HepG2 (cell line): Measurements from ENCODE around the gene MRPS5. TPM values are rescaled to one million over a fixed set of nuclear protein-coding genes. Genes with fewer than 3 reads are reported as not detected.

Experiments used
- BRCA1 ChIP-seq: sonication (generic); formaldehyde crosslinking; IDR thresholded peaks from 2 replicates; pipeline ENCODE4 v1.4.0; 2020; ENCODE audit warnings: missing genetic modification reagents
- CAMTA2 ChIP-seq: sonication (generic); formaldehyde crosslinking; IDR thresholded peaks from 2 replicates; pipeline ENCODE4 v1.4.0; 2020; ENCODE audit warnings: mild to moderate bottlenecking, missing genetic modification reagents, borderline replicate concordance
- CSRNP1 ChIP-seq: sonication (generic); formaldehyde crosslinking; IDR thresholded peaks from 2 replicates; pipeline ENCODE4 v1.8.1; 2023; ENCODE audit warnings: mild to moderate bottlenecking, missing genetic modification reagents
- HDAC6 ChIP-seq: fragments of 200-600 bp; sonication (generic); IDR thresholded peaks from 2 replicates; pipeline ENCODE4 v1.7.0; 2017; ENCODE audit warnings: mild to moderate bottlenecking, antibody characterized with exemption, low read length, low read depth
- HNRNPL ChIP-seq: fragments of 200-400 bp; formaldehyde crosslinking; IDR thresholded peaks from 2 replicates; pipeline ENCODE4 v1.6.1; 2017; ENCODE audit warnings: mild to moderate bottlenecking, low read depth, low read length
- MED1 ChIP-seq: sonication (generic); formaldehyde crosslinking; IDR thresholded peaks from 2 replicates; pipeline ENCODE4 v1.4.0; 2020; ENCODE audit warnings: missing genetic modification reagents
- NFYC ChIP-seq: IDR thresholded peaks from 2 replicates; pipeline ENCODE4 v1.6.1; 2016; ENCODE audit warnings: missing genetic modification reagents, missing compliant biosample characterization
- U2AF1 ChIP-seq: fragments of 200-400 bp; formaldehyde crosslinking; optimal IDR thresholded peaks from 2 replicates; pipeline ENCODE3; 2017; ENCODE audit warnings: mild to moderate bottlenecking, low read depth, low read length
- ZEB1 ChIP-seq: IDR thresholded peaks from 2 replicates; pipeline ENCODE4 v1.6.1; 2012; ENCODE audit warnings: mild to moderate bottlenecking, low read depth, inconsistent platforms; ENCODE audit not compliant: insufficient replicate concordance
- ZFP41 ChIP-seq: sonication (generic); formaldehyde crosslinking; IDR thresholded peaks from 2 replicates; pipeline ENCODE4 v1.4.0; 2020; ENCODE audit warnings: mild to moderate bottlenecking, missing genetic modification reagents, borderline replicate concordance
- ZNF20 ChIP-seq: sonication (generic); formaldehyde crosslinking; IDR thresholded peaks from 2 replicates; pipeline ENCODE4 v1.4.0; 2020; ENCODE audit warnings: mild to moderate bottlenecking, moderate library complexity, missing genetic modification reagents
- ZNF567 ChIP-seq: sonication (generic); formaldehyde crosslinking; IDR thresholded peaks from 2 replicates; pipeline ENCODE4 v1.8.1; 2023; ENCODE audit warnings: mild to moderate bottlenecking, missing genetic modification reagents, borderline replicate concordance
- ZNF678 ChIP-seq: sonication (generic); formaldehyde crosslinking; IDR thresholded peaks from 2 replicates; pipeline ENCODE4 v1.4.0; 2020; ENCODE audit warnings: mild to moderate bottlenecking, missing genetic modification reagents
- ZNF746 ChIP-seq: sonication (generic); formaldehyde crosslinking; IDR thresholded peaks from 2 replicates; pipeline ENCODE4 v1.8.0; 2022; ENCODE audit warnings: mild to moderate bottlenecking, missing genetic modification reagents
- ZSCAN31 ChIP-seq: sonication (generic); formaldehyde crosslinking; IDR thresholded peaks from 2 replicates; pipeline ENCODE4 v1.5.0; 2020; ENCODE audit warnings: low read depth, mild to moderate bottlenecking, missing genetic modification reagents
- polyA plus RNA-seq, 8 experiments: library from polyadenylated mRNA; depleted of rRNA in 3 of 8; stranded (reverse) in 7 of 8; unstranded in 1 of 8; fragments of >200 nt; fragmentation: Illumina TruSeq in 4 of 8; extraction: Trizol in 4 of 8; gene quantifications; 2 replicates each; pipeline versions ENCODE4 v1.2.1 to v1.2.3, GENCODE V29; 2011 to 2016; ENCODE audit warnings: low read depth in 4 of 8, missing spikeins in 1 of 8, mixed read lengths in 1 of 8; ENCODE audit not compliant: insufficient read depth in 1 of 8
- total RNA-seq, 5 experiments: library from RNA; depleted of rRNA; stranded (reverse); fragments of >200 nt; fragmentation: Illumina TruSeq; extraction: Trizol; gene quantifications; 2 replicates each; pipeline ENCODE4 v1.2.3, GENCODE V29; 2016; ENCODE audit warnings: low read depth in 1 of 5
- TF ChIP-seq, protein P1 (sequence below): sonication (generic); formaldehyde crosslinking; IDR thresholded peaks from 2 replicates; pipeline ENCODE4 v1.9.0; 2021; ENCODE audit warnings: missing genetic modification reagents, borderline replicate concordance
- TF ChIP-seq, protein P2 (sequence below): fragments of 450-650 bp; IDR thresholded peaks from 2 replicates; pipeline ENCODE4 v1.6.1; 2017; ENCODE audit warnings: mild to moderate bottlenecking
- TF ChIP-seq, protein P3 (sequence below): sonication (generic); formaldehyde crosslinking; IDR thresholded peaks from 2 replicates; pipeline ENCODE4 v1.8.1; 2023; ENCODE audit warnings: mild to moderate bottlenecking, missing genetic modification reagents, borderline replicate concordance
- TF ChIP-seq, protein P4 (sequence below): sonication (generic); formaldehyde crosslinking; IDR thresholded peaks from 2 replicates; pipeline ENCODE4 v1.5.0; 2020; ENCODE audit warnings: mild to moderate bottlenecking, missing genetic modification reagents, borderline replicate concordance

MRPS5 gene
- total and polyA plus RNA-seq, 2 of the 13 experiments (the other 11 are each of a cell fraction or from before 2014, with no cell fraction given) = 98.8 to 134 TPM

- TF ChIP-seq CSRNP1 (CRISPR knock-in tag) = 0 out of 2 replicates have a peak, but pooled peaks have one; percentile 77
- TF ChIP-seq MED1 (CRISPR knock-in tag) = peak; percentile 32; the same call in 1 of the 2 replicates
- no peak for TF ChIP-seq ZNF678
- TF ChIP-seq NFYC (CRISPR knock-in tag) = no peak
- no peak for TF ChIP-seq ZNF567 (CRISPR knock-in tag)
- TF ChIP-seq ZFP41 (CRISPR knock-in tag) = no peak
- TF ChIP-seq, protein P1, sequence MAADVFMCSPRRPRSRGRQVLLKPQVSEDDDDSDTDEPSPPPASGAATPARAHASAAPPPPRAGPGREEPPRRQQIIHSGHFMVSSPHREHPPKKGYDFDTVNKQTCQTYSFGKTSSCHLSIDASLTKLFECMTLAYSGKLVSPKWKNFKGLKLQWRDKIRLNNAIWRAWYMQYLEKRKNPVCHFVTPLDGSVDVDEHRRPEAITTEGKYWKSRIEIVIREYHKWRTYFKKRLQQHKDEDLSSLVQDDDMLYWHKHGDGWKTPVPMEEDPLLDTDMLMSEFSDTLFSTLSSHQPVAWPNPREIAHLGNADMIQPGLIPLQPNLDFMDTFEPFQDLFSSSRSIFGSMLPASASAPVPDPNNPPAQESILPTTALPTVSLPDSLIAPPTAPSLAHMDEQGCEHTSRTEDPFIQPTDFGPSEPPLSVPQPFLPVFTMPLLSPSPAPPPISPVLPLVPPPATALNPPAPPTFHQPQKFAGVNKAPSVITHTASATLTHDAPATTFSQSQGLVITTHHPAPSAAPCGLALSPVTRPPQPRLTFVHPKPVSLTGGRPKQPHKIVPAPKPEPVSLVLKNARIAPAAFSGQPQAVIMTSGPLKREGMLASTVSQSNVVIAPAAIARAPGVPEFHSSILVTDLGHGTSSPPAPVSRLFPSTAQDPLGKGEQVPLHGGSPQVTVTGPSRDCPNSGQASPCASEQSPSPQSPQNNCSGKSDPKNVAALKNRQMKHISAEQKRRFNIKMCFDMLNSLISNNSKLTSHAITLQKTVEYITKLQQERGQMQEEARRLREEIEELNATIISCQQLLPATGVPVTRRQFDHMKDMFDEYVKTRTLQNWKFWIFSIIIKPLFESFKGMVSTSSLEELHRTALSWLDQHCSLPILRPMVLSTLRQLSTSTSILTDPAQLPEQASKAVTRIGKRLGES (CRISPR knock-in tag) = no peak
- peak; percentile 92 for TF ChIP-seq HNRNPL
- TF ChIP-seq, protein P2, sequence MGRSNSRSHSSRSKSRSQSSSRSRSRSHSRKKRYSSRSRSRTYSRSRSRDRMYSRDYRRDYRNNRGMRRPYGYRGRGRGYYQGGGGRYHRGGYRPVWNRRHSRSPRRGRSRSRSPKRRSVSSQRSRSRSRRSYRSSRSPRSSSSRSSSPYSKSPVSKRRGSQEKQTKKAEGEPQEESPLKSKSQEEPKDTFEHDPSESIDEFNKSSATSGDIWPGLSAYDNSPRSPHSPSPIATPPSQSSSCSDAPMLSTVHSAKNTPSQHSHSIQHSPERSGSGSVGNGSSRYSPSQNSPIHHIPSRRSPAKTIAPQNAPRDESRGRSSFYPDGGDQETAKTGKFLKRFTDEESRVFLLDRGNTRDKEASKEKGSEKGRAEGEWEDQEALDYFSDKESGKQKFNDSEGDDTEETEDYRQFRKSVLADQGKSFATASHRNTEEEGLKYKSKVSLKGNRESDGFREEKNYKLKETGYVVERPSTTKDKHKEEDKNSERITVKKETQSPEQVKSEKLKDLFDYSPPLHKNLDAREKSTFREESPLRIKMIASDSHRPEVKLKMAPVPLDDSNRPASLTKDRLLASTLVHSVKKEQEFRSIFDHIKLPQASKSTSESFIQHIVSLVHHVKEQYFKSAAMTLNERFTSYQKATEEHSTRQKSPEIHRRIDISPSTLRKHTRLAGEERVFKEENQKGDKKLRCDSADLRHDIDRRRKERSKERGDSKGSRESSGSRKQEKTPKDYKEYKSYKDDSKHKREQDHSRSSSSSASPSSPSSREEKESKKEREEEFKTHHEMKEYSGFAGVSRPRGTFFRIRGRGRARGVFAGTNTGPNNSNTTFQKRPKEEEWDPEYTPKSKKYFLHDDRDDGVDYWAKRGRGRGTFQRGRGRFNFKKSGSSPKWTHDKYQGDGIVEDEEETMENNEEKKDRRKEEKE = no peak
- TF ChIP-seq ZNF746 (CRISPR knock-in tag) = no peak
- TF ChIP-seq ZEB1 = peak; percentile 92
- TF ChIP-seq ZSCAN31 (CRISPR knock-in tag) = no peak
- TF ChIP-seq, protein P3, sequence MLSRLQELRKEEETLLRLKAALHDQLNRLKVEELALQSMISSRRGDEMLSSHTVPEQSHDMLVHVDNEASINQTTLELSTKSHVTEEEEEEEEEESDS (CRISPR knock-in tag) = no peak
- TF ChIP-seq BRCA1 = no peak
- TF ChIP-seq, protein P4, sequence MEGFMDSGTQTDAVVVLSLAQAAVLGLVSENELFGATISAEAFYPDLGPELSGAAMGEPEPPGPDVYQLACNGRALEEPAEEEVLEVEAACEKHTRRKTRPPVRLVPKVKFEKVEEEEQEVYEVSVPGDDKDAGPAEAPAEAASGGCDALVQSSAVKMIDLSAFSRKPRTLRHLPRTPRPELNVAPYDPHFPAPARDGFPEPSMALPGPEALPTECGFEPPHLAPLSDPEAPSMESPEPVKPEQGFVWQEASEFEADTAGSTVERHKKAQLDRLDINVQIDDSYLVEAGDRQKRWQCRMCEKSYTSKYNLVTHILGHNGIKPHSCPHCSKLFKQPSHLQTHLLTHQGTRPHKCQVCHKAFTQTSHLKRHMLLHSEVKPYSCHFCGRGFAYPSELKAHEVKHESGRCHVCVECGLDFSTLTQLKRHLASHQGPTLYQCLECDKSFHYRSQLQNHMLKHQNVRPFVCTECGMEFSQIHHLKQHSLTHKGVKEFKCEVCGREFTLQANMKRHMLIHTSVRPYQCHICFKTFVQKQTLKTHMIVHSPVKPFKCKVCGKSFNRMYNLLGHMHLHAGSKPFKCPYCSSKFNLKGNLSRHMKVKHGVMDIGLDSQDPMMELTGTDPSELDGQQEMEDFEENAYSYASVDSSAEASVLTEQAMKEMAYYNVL (CRISPR knock-in tag) = peak; percentile 51; the same call in 1 of the 2 replicates
- no peak for TF ChIP-seq ZNF20 (CRISPR knock-in tag)
- TF ChIP-seq U2AF1 = no peak
- no peak for TF ChIP-seq CAMTA2
- no peak for TF ChIP-seq HDAC6
Observed at GRCh38 chr2:95076705-95077529, 44.7 kb downstream of the MRPS5 start (continued).
